ENCODE data around the gene ABCG4.

ABCG4 gene

DNA sequence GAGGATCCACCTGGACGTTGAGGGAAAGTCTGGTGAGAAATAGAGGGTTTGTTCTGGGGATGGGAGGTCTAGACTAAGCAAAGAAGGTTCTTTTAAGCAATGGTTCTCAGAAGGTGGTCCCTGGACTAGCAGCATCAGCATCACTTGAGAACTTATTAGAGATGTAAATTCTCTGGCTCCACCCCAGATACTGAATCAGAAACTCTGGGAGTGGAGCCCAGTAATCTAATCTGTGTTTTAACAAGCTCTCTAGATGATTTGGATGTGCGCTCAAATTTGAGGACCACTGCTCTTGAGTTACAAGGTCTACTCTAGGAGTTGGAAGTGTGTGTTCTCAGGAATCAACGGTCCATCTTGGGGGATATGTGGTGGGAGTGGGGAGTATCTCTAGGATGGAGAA is 3.3 kb upstream of the ABCG4 start:
- Histone ChIP-seq H3K27me3 (ENCODE audit: insufficient read depth, low read length) (peaks cover 13% of the 10 kb centered on the region), H3K4me1 (ENCODE audit: insufficient read depth, low read length, severe bottlenecking) (peaks cover 13% of the 10 kb centered on the region)
- TF ChIP-seq, protein P1, sequence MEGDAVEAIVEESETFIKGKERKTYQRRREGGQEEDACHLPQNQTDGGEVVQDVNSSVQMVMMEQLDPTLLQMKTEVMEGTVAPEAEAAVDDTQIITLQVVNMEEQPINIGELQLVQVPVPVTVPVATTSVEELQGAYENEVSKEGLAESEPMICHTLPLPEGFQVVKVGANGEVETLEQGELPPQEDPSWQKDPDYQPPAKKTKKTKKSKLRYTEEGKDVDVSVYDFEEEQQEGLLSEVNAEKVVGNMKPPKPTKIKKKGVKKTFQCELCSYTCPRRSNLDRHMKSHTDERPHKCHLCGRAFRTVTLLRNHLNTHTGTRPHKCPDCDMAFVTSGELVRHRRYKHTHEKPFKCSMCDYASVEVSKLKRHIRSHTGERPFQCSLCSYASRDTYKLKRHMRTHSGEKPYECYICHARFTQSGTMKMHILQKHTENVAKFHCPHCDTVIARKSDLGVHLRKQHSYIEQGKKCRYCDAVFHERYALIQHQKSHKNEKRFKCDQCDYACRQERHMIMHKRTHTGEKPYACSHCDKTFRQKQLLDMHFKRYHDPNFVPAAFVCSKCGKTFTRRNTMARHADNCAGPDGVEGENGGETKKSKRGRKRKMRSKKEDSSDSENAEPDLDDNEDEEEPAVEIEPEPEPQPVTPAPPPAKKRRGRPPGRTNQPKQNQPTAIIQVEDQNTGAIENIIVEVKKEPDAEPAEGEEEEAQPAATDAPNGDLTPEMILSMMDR (IDR thresholded peaks at IDR 0.05; ENCODE audit: low read length) = no peak
- TF ChIP-seq EZH2 (IDR thresholded peaks at IDR 0.05; ENCODE audit: borderline replicate concordance, low read length) = no peak

DNA sequence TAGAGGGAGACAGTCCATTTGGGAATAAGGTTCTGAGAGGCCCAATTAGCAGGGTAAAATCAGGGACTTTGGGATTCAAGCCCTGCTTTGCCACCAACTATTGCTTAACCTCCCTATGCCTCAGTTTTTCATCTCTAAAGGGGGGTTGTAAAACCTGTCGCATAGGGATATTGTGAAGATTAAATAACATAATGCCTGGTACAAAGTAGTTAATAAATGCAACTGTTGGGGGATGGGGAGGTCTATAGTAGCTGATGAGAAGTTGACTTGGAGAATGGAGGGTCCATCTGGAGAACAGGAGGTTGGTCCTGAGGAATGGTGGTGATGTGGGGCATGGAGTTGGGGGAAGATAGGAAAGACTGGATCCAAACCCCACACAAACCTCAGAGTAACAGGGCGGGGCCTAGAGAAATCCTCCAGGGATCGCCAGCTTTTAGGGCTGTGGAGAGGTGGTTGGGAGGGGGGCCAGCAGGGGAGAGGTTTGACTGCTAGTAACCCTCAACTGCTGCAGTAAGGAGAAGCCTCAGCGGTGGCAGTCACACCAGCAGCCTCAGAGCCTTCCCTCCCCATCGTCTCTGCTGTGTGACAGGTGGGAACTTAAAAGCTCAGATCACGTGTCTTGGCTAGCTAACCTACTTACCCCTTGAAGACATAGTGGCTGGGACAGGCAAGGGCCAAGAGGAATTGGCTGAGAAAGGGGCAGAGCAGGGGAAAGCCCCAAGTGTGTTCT is 1.1 kb upstream of the ABCG4 start:
- Histone ChIP-seq H3K4me1 (ENCODE audit: insufficient read depth, low read length, severe bottlenecking) (peaks cover 13% of the 10 kb centered on the region), H3K9me2 (ENCODE audit: low read depth, low read length) (no peaks in the 10 kb centered on the region), H3K4me2 (ENCODE audit: low read length) (no peak overlapping the region), H3K36me3 (ENCODE audit: insufficient read depth, low read length) (no peaks in the 10 kb centered on the region), H4K20me1 (ENCODE audit: insufficient read depth, low read length) (no peaks in the 10 kb centered on the region), H3K27me3 (ENCODE audit: insufficient read depth, low read length) (peaks cover 10% of the 10 kb centered on the region; the same call in 1 of the 2 replicates), H3K79me2 (ENCODE audit: insufficient read depth, low read length) (no peaks in the 10 kb centered on the region), H3K9me3 (ENCODE audit: low read length) (no peaks in the 10 kb centered on the region), H3F3A (ENCODE audit: insufficient read depth, low read length) (no peaks in the 10 kb centered on the region), H3K4me3 (ENCODE audit: low read depth, low read length, poor library complexity, severe bottlenecking) (no peak overlapping the region), H2AFZ (ENCODE audit: low read length) (no peak overlapping the region), H3K27ac (ENCODE audit: low read depth, low read length, poor library complexity, severe bottlenecking) (no peak overlapping the region), H3K9ac (ENCODE audit: low read length) (no peak overlapping the region)
- TF ChIP-seq EZH2 (IDR thresholded peaks at IDR 0.05; ENCODE audit: borderline replicate concordance, low read length) = no peak
- TF ChIP-seq, protein P1 (IDR thresholded peaks at IDR 0.05; ENCODE audit: low read length) = no peak

More for the DNA sequence above, 3.3 kb upstream of the ABCG4 start:
- no peak overlapping the region for H2AFZ ChIP-seq (ENCODE audit: low read length)
- no peak overlapping the region for H3K27ac ChIP-seq (ENCODE audit: low read depth, low read length, poor library complexity, severe bottlenecking)
- no peaks in the 10 kb centered on the region for H3F3A ChIP-seq (ENCODE audit: insufficient read depth, low read length)
- no peaks in the 10 kb centered on the region for H3K36me3 ChIP-seq (ENCODE audit: insufficient read depth, low read length)
- H3K9me3 ChIP-seq (ENCODE audit: low read length) = no peaks in the 10 kb centered on the region
- no peaks in the 10 kb centered on the region for H3K79me2 ChIP-seq (ENCODE audit: insufficient read depth, low read length)
- no peaks in the 10 kb centered on the region for H4K20me1 ChIP-seq (ENCODE audit: insufficient read depth, low read length)
- H3K9ac ChIP-seq (ENCODE audit: low read length) = no peak overlapping the region
- H3K4me3 ChIP-seq (ENCODE audit: low read depth, low read length, poor library complexity, severe bottlenecking) = no peak overlapping the region
- no peaks in the 10 kb centered on the region for H3K9me2 ChIP-seq (ENCODE audit: low read depth, low read length)
- no peak overlapping the region for H3K4me2 ChIP-seq (ENCODE audit: low read length)

DNA sequence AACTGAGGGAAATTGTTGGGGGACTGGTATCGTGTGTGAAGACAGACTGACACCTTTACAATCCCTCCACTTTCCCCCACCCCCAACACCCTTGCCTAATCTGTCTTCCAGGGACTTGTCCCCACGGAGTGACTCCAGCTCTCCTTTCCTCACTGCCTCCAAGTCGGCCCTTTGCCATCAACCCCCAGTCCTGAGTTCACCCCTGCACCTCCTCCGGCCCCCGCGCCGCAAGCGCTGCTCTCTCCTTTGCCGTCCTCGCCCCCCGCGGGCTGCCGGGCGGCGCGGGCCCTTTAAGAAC is 183 bp upstream of the ABCG4 start:
- no peaks in the 10 kb centered on the region for H3K9me2 ChIP-seq (ENCODE audit: low read depth, low read length)
- peak overlapping the region; percentile 47 for H3K4me3 ChIP-seq (ENCODE audit: low read depth, low read length, poor library complexity, severe bottlenecking)
- H3K79me2 ChIP-seq (ENCODE audit: insufficient read depth, low read length) = no peaks in the 10 kb centered on the region
- peak overlapping the region; percentile 46 for H3K4me2 ChIP-seq (ENCODE audit: low read length)
- no peaks in the 10 kb centered on the region for H3K36me3 ChIP-seq (ENCODE audit: insufficient read depth, low read length)
- H3K27ac ChIP-seq (ENCODE audit: low read depth, low read length, poor library complexity, severe bottlenecking) = no peak overlapping the region
- H3F3A ChIP-seq (ENCODE audit: insufficient read depth, low read length) = no peaks in the 10 kb centered on the region
- peaks cover 13% of the 10 kb centered on the region for H3K4me1 ChIP-seq (ENCODE audit: insufficient read depth, low read length, severe bottlenecking)
- peaks cover 10% of the 10 kb centered on the region; the same call in 1 of the 2 replicates for H3K27me3 ChIP-seq (ENCODE audit: insufficient read depth, low read length)
- H2AFZ ChIP-seq (ENCODE audit: low read length) = no peak overlapping the region
- H4K20me1 ChIP-seq (ENCODE audit: insufficient read depth, low read length) = no peaks in the 10 kb centered on the region
- no peak for TF ChIP-seq EZH2 (IDR thresholded peaks at IDR 0.05; ENCODE audit: borderline replicate concordance, low read length)
- TF ChIP-seq, protein P1 (IDR thresholded peaks at IDR 0.05; ENCODE audit: low read length) = no peak
- no peak overlapping the region; the same call in 1 of the 2 replicates for H3K9ac ChIP-seq (ENCODE audit: low read length)
- no peaks in the 10 kb centered on the region for H3K9me3 ChIP-seq (ENCODE audit: low read length)
